Endothelial cell of umbilical vein (primary cell): Measurements from ENCODE around the gene GPATCH1.

Experiments
- CTCF ChIP-seq, 2 donors: IDR thresholded peaks; 1 replicate in 1 of 2; 2 replicates in 1 of 2; pipeline ENCODE4 v1.5.1; 2011; ENCODE audit warnings: low read length in 2 of 2, mild to moderate bottlenecking in 2 of 2, moderate library complexity in 2 of 2, control low read depth in 1 of 2, inconsistent platforms in 1 of 2, low read depth in 1 of 2; ENCODE audit not compliant: insufficient read depth in 1 of 2; ENCODE audit errors: extremely low read depth in 1 of 2
- EZH2 ChIP-seq: IDR thresholded peaks from 2 replicates; pipeline ENCODE4 v1.6.1; 2012; ENCODE audit warnings: borderline replicate concordance, low read depth, mild to moderate bottlenecking, moderate library complexity, low read length, inconsistent platforms; ENCODE audit not compliant: severe bottlenecking
- JUN ChIP-seq: IDR thresholded peaks from 2 replicates; pipeline ENCODE4 v1.6.1; 2011; ENCODE audit warnings: borderline replicate concordance, low read depth; ENCODE audit not compliant: insufficient read length, insufficient read depth
- MAX ChIP-seq: IDR thresholded peaks from 2 replicates; pipeline ENCODE4 v1.6.1; 2011; ENCODE audit not compliant: insufficient read depth, insufficient read length
- MYC ChIP-seq: IDR thresholded peaks from one replicate; pipeline ENCODE4 v1.6.1; 2011; ENCODE audit warnings: mild to moderate bottlenecking, low read depth, low read length
- POLR2A ChIP-seq: IDR thresholded peaks from 2 replicates; pipeline ENCODE4 v1.6.1; 2012; ENCODE audit warnings: low read depth, mild to moderate bottlenecking, control low read depth, low read length
- POLR2AphosphoS5 ChIP-seq: IDR thresholded peaks from 2 replicates; pipeline ENCODE4 v1.6.1; 2012; ENCODE audit warnings: low read depth, mild to moderate bottlenecking, control low read depth, low read length, moderate library complexity; ENCODE audit not compliant: insufficient read depth

DNA sequence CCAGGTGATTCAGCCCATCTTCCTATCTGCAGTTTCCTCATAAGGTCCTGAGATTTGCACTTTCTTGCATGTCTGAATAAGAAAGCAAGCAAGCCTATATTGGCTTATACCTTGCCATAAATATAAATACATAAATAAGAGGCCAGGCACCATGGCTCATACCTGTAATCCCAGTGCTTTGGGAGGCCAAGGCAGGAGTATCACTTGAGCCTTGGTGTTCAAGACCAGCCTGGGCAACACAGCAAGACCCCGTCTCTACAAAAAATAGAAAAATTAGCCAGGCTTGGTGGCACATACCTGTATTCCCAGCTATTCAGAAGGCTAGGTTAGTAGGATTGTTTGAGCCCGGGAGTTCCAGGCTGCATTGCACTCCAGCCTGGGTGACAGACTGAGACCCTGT, 5.5 kb upstream of the GPATCH1 start:
- TF ChIP-seq JUN = no peak
- TF ChIP-seq EZH2 = no peak
- no peak for TF ChIP-seq CTCF (IDR thresholded peaks at IDR 0.05; ENCODE audit: extremely low read depth in 1 of 2, insufficient read depth in 1 of 2, low read depth in 1 of 2, low read length in 2 of 2)
- no peak for TF ChIP-seq POLR2AphosphoS5
- TF ChIP-seq MYC = no peak
- no peak for TF ChIP-seq POLR2A
- no peak for TF ChIP-seq MAX
